C4-2B (cell line): Measurements from ENCODE around the gene PCNT.

Experiments used
- H3K27ac ChIP-seq: fragments of 450-650 bp; 2 replicates; pipeline ENCODE4 v1.5.1; 2017
- CTCF ChIP-seq: fragments of 450-650 bp; conservative IDR thresholded peaks from 2 replicates; pipeline ENCODE4 v1.5.1; 2017; ENCODE audit warnings: mild to moderate bottlenecking
- ZFX ChIP-seq: fragments of 450-650 bp; IDR thresholded peaks from 2 replicates; pipeline ENCODE4 v1.6.1; 2017

The PCNT gene

GRCh38 chr21:46418265-46418946 is 94.5 kb downstream of the PCNT start:
- no peak overlapping the region for H3K27ac ChIP-seq

GRCh38 chr21:46420241-46421190 is 96.6 kb downstream of the PCNT start:
- TF ChIP-seq ZFX = no peak
- TF ChIP-seq CTCF = no peak
- H3K27ac ChIP-seq = no peak overlapping the region

More at GRCh38 chr21:46418265-46418946, 94.5 kb downstream of the PCNT start:
- TF ChIP-seq ZFX (no peak), CTCF (no peak)

- H3K27ac ChIP-seq = no peak overlapping the region
Observed at GRCh38 chr21:46421191-46421750, 97.3 kb downstream of the PCNT start.

GRCh38 chr21:46421756-46422555 is 98.0 kb downstream of the PCNT start:
- no peak overlapping the region for H3K27ac ChIP-seq
- TF ChIP-seq CTCF = no peak
- no peak for TF ChIP-seq ZFX

More at GRCh38 chr21:46421191-46421750, 97.3 kb downstream of the PCNT start:
- no peak for TF ChIP-seq CTCF
- no peak for TF ChIP-seq ZFX

- TF ChIP-seq ZFX (no peak), CTCF (no peak)
- H3K27ac ChIP-seq = no peak overlapping the region
Observed at GRCh38 chr21:46422636-46423241, 98.8 kb downstream of the PCNT start.

- H3K27ac ChIP-seq = no peak overlapping the region
- no peak for TF ChIP-seq ZFX
- no peak for TF ChIP-seq CTCF
Observed at GRCh38 chr21:46423546-46424038, 99.6 kb downstream of the PCNT start.
